HCT116 (cell line): ENCODE measurements around the gene STK24. TPM values are rescaled to one million over a fixed set of nuclear protein-coding genes. Genes with fewer than 3 reads are reported as not detected.

ENCODE experiments used
- ATAC-seq: fragments of 200-7000 bp; cut with Tn5 transposase; 2 replicates; pipeline ENCODE4 v1.9.1; 2020; ENCODE audit warnings: mild to moderate bottlenecking, moderate library complexity
- BruUV-seq: library from RNA; stranded (reverse); fragments of 400-500 nt; replicated peaks from 2 replicates; lab custom pipeline; 2021; lab: Mats Ljungman, UMichigan
- CTCF ChIA-PET: fragments of 300-600 bp; sonication (Branson Sonifier 250); formaldehyde crosslinking; loops from one replicate; lab custom pipeline; 2021; ENCODE audit warnings: antibody characterized with exemption; lab: Charles Lee
- POLR2A ChIA-PET: fragments of 300-600, 350-600 bp; sonication (Branson Sonifier 250); formaldehyde crosslinking; loops from one replicate; lab custom pipeline; 2021; ENCODE audit warnings: antibody characterized with exemption; lab: Charles Lee
- RAD21 ChIA-PET, 2 experiments: fragments of 300-600 bp; sonication (Branson Sonifier 250); formaldehyde crosslinking; loops; one replicate each; lab custom pipeline; 2023; ENCODE audit warnings: low total read pairs in 2 of 2; ENCODE audit not compliant: uncharacterized antibody in 2 of 2, unreplicated experiment in 2 of 2, low non-redundant PET in 1 of 2; lab: Charles Lee
- DNase-seq: peaks from one replicate; pipeline ENCODE4 v3.0.0-alpha.2; 2010; ENCODE audit warnings: low read depth, low spot score
- H2AFZ ChIP-seq: fragments of 200-600 bp; shearing (Covaris generic), sonication (generic); 2 replicates; pipeline ENCODE4 v1.6.1; 2017; ENCODE audit warnings: low read depth, mixed run types, mixed read lengths, antibody characterized with exemption, low read length; ENCODE audit not compliant: poor library complexity, severe bottlenecking
- H3K27ac ChIP-seq: 2 replicates; pipeline ENCODE4 v1.5.1; 2012; ENCODE audit warnings: low read depth, low read length
- H3K27me3 ChIP-seq: fragments of 200-600 bp; sonication (generic); 2 replicates; pipeline ENCODE4 v1.6.1; 2016; ENCODE audit warnings: mixed run types, low read length, mixed read lengths; ENCODE audit not compliant: insufficient read depth
- H3K36me3 ChIP-seq, 2 experiments: fragments of 200-500 bp in 1 of 2; fragments of 200-600 bp in 1 of 2; sonication (Bioruptor generic) in 1 of 2; sonication (generic) in 1 of 2; 2 replicates each; pipeline versions ENCODE4 v1.5.1 to v1.6.1; 2014 to 2016; ENCODE audit warnings: low read length in 2 of 2, inconsistent platforms in 1 of 2, mixed read lengths in 1 of 2, mixed run types in 1 of 2; ENCODE audit not compliant: insufficient read depth in 2 of 2, control insufficient read depth in 1 of 2
- H3K4me1 ChIP-seq, 2 experiments: fragments of 200-600 bp in 1 of 2; sonication (generic) in 1 of 2; 2 replicates each; pipeline versions ENCODE4 v1.5.1 to v1.6.1; 2012 to 2017; ENCODE audit warnings: low read length in 2 of 2, inconsistent platforms in 1 of 2, mild to moderate bottlenecking in 1 of 2, mixed read lengths in 1 of 2, mixed run types in 1 of 2, moderate library complexity in 1 of 2; ENCODE audit not compliant: insufficient read depth in 2 of 2, control insufficient read depth in 1 of 2
- H3K4me2 ChIP-seq: fragments of 200-600 bp; sonication (generic); 2 replicates; pipeline ENCODE4 v1.6.1; 2017; ENCODE audit warnings: mixed run types, low read length, mixed read lengths
- H3K4me3 ChIP-seq, 2 experiments: fragments of 200-600 bp in 1 of 2; sonication (generic) in 1 of 2; replicated peaks in 1 of 2; 2 replicates each; pipeline ENCODE4 v1.5.1; 2011 to 2016; ENCODE audit warnings: low read length in 2 of 2, control low read depth in 1 of 2, low read depth in 1 of 2, mild to moderate bottlenecking in 1 of 2, mixed read lengths in 1 of 2, mixed run types in 1 of 2
- H3K79me2 ChIP-seq: fragments of 200-600 bp; sonication (generic); 2 replicates; pipeline ENCODE4 v1.6.1; 2017; ENCODE audit warnings: mild to moderate bottlenecking, mixed run types, low read length, moderate library complexity, mixed read lengths; ENCODE audit not compliant: insufficient read depth
- H3K9ac ChIP-seq: fragments of 200-600 bp; sonication (generic); 2 replicates; pipeline ENCODE4 v1.6.1; 2016; ENCODE audit warnings: low read length, mixed read lengths
- H3K9me2 ChIP-seq: fragments of 200-600 bp; sonication (generic), shearing (Covaris generic); 2 replicates; pipeline ENCODE4 v1.6.1; 2017; ENCODE audit warnings: mixed run types, mild to moderate bottlenecking, moderate library complexity; ENCODE audit not compliant: insufficient read depth
- H3K9me3 ChIP-seq, 2 experiments: fragments of 200-500 bp in 1 of 2; fragments of 200-600 bp in 1 of 2; sonication (Bioruptor generic) in 1 of 2; sonication (generic) in 1 of 2; 2 replicates each; pipeline ENCODE4 v1.6.1; 2014 to 2017; ENCODE audit warnings: low read length in 2 of 2, mixed read lengths in 2 of 2, inconsistent platforms in 1 of 2, low read depth in 1 of 2, mild to moderate bottlenecking in 1 of 2, mixed run types in 1 of 2, moderate library complexity in 1 of 2; ENCODE audit not compliant: control insufficient read depth in 1 of 2, insufficient read depth in 1 of 2
- H4K20me1 ChIP-seq: fragments of 200-600 bp; sonication (generic), shearing (Covaris generic); 2 replicates; pipeline ENCODE4 v1.6.1; 2017; ENCODE audit warnings: mixed run types, mild to moderate bottlenecking, moderate library complexity; ENCODE audit not compliant: insufficient read depth
- ATF3 ChIP-seq: IDR thresholded peaks from 2 replicates; pipeline ENCODE4 v1.6.1; 2012
- CBX3 ChIP-seq: IDR thresholded peaks from 2 replicates; pipeline ENCODE4 v1.6.1; 2012; ENCODE audit warnings: low read depth
- CEBPB ChIP-seq: IDR thresholded peaks from 2 replicates; pipeline ENCODE4 v1.6.1; 2012; ENCODE audit warnings: low read depth
- CTCF ChIP-seq, 3 experiments: fragments of 200-600 bp in 1 of 3; sonication (generic) in 1 of 3; IDR thresholded peaks in 2 of 3; conservative IDR thresholded peaks in 1 of 3; 2 replicates each; pipeline ENCODE4 v1.5.1; 2012 to 2017; ENCODE audit warnings: low read depth in 2 of 3, low read length in 2 of 3, antibody characterized with exemption in 1 of 3, borderline replicate concordance in 1 of 3, control low read depth in 1 of 3, mild to moderate bottlenecking in 1 of 3, mixed read lengths in 1 of 3, mixed run types in 1 of 3, moderate library complexity in 1 of 3; ENCODE audit not compliant: insufficient read depth in 1 of 3
- EGR1 ChIP-seq: IDR thresholded peaks from 2 replicates; pipeline ENCODE4 v1.6.1; 2012; ENCODE audit warnings: low read depth
- ELF1 ChIP-seq: IDR thresholded peaks from 2 replicates; pipeline ENCODE4 v1.6.1; 2012; ENCODE audit warnings: low read depth, borderline replicate concordance
- EZH2 ChIP-seq: fragments of 200-600 bp; sonication (generic); IDR thresholded peaks from 2 replicates; pipeline ENCODE4 v1.6.1; 2017; ENCODE audit warnings: antibody characterized with exemption, mixed run types
- FOSL1 ChIP-seq: IDR thresholded peaks from 2 replicates; pipeline ENCODE4 v1.6.1; 2012; ENCODE audit warnings: low read depth
- JUND ChIP-seq: IDR thresholded peaks from 2 replicates; pipeline ENCODE4 v1.6.1; 2012
- POLR2A ChIP-seq: IDR thresholded peaks from 2 replicates; pipeline ENCODE4 v1.7.0; 2011; ENCODE audit warnings: borderline replicate concordance; ENCODE audit not compliant: insufficient read depth, insufficient read length; ENCODE audit errors: extremely low read depth
- POLR2AphosphoS5 ChIP-seq: IDR thresholded peaks from 2 replicates; pipeline ENCODE4 v1.6.1; 2011; ENCODE audit warnings: mild to moderate bottlenecking, low read depth, low read length, moderate library complexity
- RAD21 ChIP-seq: IDR thresholded peaks from 2 replicates; pipeline ENCODE4 v1.6.1; 2012; ENCODE audit warnings: low read depth, mild to moderate bottlenecking
- SIN3A ChIP-seq: IDR thresholded peaks from 2 replicates; pipeline ENCODE4 v1.6.1; 2012; ENCODE audit warnings: low read depth
- SRF ChIP-seq: IDR thresholded peaks from 2 replicates; pipeline ENCODE4 v1.6.1; 2012; ENCODE audit warnings: low read depth
- YY1 ChIP-seq: IDR thresholded peaks from 2 replicates; pipeline ENCODE4 v1.6.1; 2011; ENCODE audit warnings: low read length, low read depth, moderate library complexity, mild to moderate bottlenecking; ENCODE audit not compliant: insufficient replicate concordance; ENCODE audit errors: extremely low read depth
- ZBTB33 ChIP-seq: IDR thresholded peaks from 2 replicates; pipeline ENCODE4 v1.6.1; 2011; ENCODE audit warnings: mild to moderate bottlenecking, low read length, moderate library complexity; ENCODE audit not compliant: insufficient replicate concordance; ENCODE audit errors: extremely low read depth
- ZFX ChIP-seq: fragments of 450-650 bp; IDR thresholded peaks from 2 replicates; pipeline ENCODE4 v1.6.1; 2017
- ZNF274 ChIP-seq: fragments of 200-500 bp; sonication (Bioruptor generic); IDR thresholded peaks from 2 replicates; pipeline ENCODE4 v1.6.1; 2014; ENCODE audit warnings: mild to moderate bottlenecking, low read depth, low read length, inconsistent platforms
- intact Hi-C: fragments of 100-400 bp; cut with micrococcal nuclease; formaldehyde crosslinking; loops from 2 replicates; pipeline ENCODE4 v1.10.0; 2022
- total RNA-seq: library from RNA; stranded (reverse); gene quantifications from one replicate; pipeline ENCODE4 v1.2.1, GENCODE V29; 2021; ENCODE audit not compliant: unreplicated experiment

The STK24 gene
- total RNA-seq, 1 experiment from 2014 or later = 137 TPM

- TF ChIP-seq ZBTB33 (no peak), POLR2AphosphoS5 (no peak), CEBPB (no peak), ATF3 (no peak), RAD21 (no peak), YY1 (no peak), FOSL1 (no peak)
Measured at GRCh38 chr13:98462946-98463345, 114.0 kb downstream of the STK24 start (continued).

GRCh38 chr13:98462241-98462882 lies 114.5 kb downstream of the STK24 start:
- Histone ChIP-seq H3K36me3 (peaks cover 31 to 32% of the 10 kb centered on the region in 2 experiments), H3K4me1 (peaks cover 0 to 3% of the 10 kb centered on the region in 2 experiments; a peak in 1 of 4 replicates), H3K9me2 (no peaks in the 10 kb centered on the region), H3K27me3 (no peaks in the 10 kb centered on the region), H3K4me2 (no peak overlapping the region), H3K79me2 (peaks cover 56% of the 10 kb centered on the region), H2AFZ (no peak overlapping the region), H3K4me3 (no peak overlapping the region), H4K20me1 (no peaks in the 10 kb centered on the region), H3K9me3 (no peaks in the 10 kb centered on the region), H3K9ac (no peak overlapping the region), H3K27ac (no peak overlapping the region)
- POLR2A ChIA-PET = no interaction called here
- ATAC-seq = no peak
- DNase-seq = no peak
- no TSS peak for BruUV-seq
- CTCF ChIA-PET = no interaction called here
- RAD21 ChIA-PET = no interaction called here
- intact Hi-C loops = no loop called here
- TF ChIP-seq SRF (no peak), JUND (no peak), POLR2A (no peak), ATF3 (no peak), CTCF (IDR thresholded peaks at IDR 0.05 in 2 of 3, conservative IDR thresholded peaks at IDR 0.05 in 1 of 3; ENCODE audit: borderline replicate concordance in 1 of 3, insufficient read depth in 1 of 3, low read depth in 2 of 3, low read length in 2 of 3) (no peak), ZNF274 (no peak), ZBTB33 (no peak), EGR1 (no peak), ELF1 (no peak), POLR2AphosphoS5 (no peak), ZFX (no peak), CBX3 (no peak), SIN3A (no peak), FOSL1 (no peak), YY1 (no peak), RAD21 (no peak), EZH2 (no peak), CEBPB (no peak)
